ENCODE results near the gene SDR39U1.

The SDR39U1 gene

DNA sequence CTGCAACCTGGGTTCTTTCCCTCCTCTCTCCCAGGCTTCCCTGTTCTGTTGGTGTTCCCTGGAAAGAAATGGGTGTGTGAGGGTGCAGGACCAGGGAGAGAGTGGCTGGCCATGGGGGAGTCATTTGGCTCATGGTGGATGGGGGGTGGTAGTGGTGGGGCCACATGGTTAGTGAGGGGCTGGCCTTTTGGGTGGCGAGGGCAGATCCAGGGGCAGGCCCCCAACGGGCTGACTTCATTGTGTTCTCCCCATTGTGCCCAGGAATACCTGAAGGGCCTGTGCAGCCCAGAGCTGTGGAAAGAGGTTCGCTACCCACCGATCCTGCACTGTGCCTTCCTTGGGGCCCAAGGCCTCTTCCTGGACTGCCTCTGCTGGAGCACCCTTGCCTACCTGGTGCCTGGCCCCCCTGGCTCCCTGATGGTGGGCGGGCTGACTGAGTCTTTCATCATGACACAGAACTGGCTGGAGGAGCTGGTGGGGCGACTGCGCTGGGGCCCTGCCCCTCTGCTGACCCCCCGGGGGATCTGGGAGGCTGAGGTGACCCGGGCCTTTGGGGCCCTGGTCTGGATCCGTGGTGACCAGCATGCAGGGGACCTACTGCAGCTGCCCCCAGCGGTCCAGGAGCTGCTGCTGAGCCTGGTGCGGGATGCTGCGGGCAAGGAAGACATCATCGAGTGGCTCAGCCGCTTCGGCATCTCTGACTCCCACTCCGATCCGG is 34.8 kb downstream of the SDR39U1 start:
- DNase-seq (ENCODE audit: low read depth, low spot score) = no peak
- CTCF ChIA-PET = interaction anchor here (1.3 to 28.4 kb wide), 5 partner anchors 9 to 100 kb away, joined by 4 to 557 read pairs (median 6); partner anchors contain the start of genes ADCY4, CBLN3, CIDEB and KHNYN
- POLR2A ChIA-PET = interaction anchor here (1.6 kb wide), 1 partner anchor 11 kb away, joined by 4 read pairs; no protein-coding TSS in a partner anchor
- no peak overlapping the region for H3K4me3 ChIP-seq (ENCODE audit: low read depth, low read length)
- TF ChIP-seq, protein P1, sequence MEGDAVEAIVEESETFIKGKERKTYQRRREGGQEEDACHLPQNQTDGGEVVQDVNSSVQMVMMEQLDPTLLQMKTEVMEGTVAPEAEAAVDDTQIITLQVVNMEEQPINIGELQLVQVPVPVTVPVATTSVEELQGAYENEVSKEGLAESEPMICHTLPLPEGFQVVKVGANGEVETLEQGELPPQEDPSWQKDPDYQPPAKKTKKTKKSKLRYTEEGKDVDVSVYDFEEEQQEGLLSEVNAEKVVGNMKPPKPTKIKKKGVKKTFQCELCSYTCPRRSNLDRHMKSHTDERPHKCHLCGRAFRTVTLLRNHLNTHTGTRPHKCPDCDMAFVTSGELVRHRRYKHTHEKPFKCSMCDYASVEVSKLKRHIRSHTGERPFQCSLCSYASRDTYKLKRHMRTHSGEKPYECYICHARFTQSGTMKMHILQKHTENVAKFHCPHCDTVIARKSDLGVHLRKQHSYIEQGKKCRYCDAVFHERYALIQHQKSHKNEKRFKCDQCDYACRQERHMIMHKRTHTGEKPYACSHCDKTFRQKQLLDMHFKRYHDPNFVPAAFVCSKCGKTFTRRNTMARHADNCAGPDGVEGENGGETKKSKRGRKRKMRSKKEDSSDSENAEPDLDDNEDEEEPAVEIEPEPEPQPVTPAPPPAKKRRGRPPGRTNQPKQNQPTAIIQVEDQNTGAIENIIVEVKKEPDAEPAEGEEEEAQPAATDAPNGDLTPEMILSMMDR (IDR thresholded peaks at IDR 0.05; ENCODE audit: insufficient read depth, low read length, missing control alignments) = no peak

DNA sequence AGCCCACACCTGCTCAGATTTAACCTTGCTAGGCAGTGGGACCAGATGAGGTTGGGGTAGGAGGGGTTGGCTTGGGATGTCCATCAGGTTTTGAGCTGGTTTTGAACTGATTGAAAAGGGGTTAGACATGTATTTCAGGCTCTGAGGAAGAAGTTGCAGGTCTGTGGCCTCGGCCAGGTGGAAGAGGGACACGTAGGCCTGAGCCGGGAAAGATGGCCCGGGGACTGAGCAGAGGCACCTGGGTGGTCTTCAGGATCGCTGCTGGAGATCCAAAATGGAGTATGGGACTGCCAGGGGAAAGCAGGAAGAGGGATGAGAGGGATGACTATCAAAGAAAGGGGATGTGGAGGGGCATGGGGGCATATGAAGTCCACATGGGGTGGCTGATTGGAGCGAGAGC is 36.2 kb downstream of the SDR39U1 start:
- TF ChIP-seq, protein P1 (IDR thresholded peaks at IDR 0.05; ENCODE audit: insufficient read depth, low read length, missing control alignments) = no peak
- POLR2A ChIA-PET = no interaction called here
- CTCF ChIA-PET = interaction anchor here (1.1 to 28.4 kb wide), 7 partner anchors 18 to 98 kb away, joined by 3 to 557 read pairs (median 6); partner anchors contain the start of genes ADCY4, CBLN3, CIDEB and KHNYN
- DNase-seq (ENCODE audit: low read depth, low spot score) = no peak
- H3K4me3 ChIP-seq (ENCODE audit: low read depth, low read length) = no peak overlapping the region

DNA sequence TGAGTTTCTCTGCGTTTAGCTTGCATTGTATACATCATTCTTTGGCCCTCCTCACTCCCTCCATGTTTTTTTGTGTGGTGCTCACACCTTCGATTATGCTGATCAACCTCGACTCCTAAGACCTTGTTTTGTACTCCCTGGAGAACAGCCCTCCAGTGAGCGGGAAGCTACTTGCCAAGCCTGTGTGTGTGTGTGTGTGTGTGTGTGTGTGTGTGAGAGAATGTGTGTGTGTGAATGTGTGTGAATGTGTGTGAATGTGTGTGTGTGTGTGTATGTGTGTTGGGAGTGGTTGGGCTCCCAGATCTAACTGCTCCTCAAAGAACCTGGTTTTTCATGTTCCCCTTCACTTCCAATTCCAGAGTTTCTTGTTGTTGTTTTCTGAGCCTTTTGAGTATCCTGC is 37.8 kb downstream of the SDR39U1 start:
- POLR2A ChIA-PET = no interaction called here
- no peak overlapping the region for H3K4me3 ChIP-seq (ENCODE audit: low read depth, low read length)
- CTCF ChIA-PET = interaction anchor here (0.9 to 28.4 kb wide), 7 partner anchors 20 to 82 kb away, joined by 3 to 557 read pairs (median 5); partner anchors contain the start of genes ADCY4, CBLN3 and KHNYN
- DNase-seq (ENCODE audit: low read depth, low spot score) = no peak
- TF ChIP-seq, protein P1 (IDR thresholded peaks at IDR 0.05; ENCODE audit: insufficient read depth, low read length, missing control alignments) = no peak

DNA sequence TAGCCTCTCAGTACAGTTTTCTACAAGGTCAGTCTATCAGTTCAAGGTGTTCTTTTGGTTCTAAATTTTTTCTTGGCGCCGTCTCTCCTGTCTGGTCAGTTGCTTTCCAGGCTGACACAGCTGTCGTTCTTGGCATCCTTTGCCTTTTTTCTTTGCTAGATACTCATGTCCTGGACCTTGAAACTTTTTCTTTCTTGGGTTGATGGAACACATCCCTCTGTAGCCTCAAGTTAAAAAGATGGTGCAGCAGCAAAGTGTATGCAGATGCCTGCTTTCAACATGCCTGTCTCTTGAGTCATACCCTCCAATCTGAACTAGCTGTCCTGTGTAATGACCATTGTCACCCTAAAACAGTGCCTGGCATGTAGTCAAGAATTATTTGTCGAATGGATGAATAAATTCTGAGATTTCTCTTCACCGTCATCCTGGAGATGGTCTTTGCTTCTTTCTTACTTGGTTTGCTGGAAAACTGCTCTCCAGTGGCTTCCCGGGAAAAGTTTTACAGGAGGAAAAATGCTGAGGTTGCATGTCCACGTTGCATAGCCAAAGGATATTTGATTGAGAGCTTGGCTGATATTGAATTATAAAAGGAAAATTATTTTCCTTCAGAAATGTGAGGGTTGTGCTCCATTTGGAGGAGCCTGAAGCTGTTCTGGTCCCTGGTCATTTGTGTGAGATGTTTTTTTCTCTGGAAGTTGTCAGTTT is 39.1 kb downstream of the SDR39U1 start:
- no peak for DNase-seq (ENCODE audit: low read depth, low spot score)
- H3K4me3 ChIP-seq (ENCODE audit: low read depth, low read length) = no peak overlapping the region
- CTCF ChIA-PET = interaction anchor here (1.0 to 28.4 kb wide), 5 partner anchors 21 to 70 kb away, joined by 4 to 557 read pairs (median 7); partner anchors contain the start of genes CBLN3 and KHNYN
- TF ChIP-seq, protein P1 (IDR thresholded peaks at IDR 0.05; ENCODE audit: insufficient read depth, low read length, missing control alignments) = no peak
- POLR2A ChIA-PET = interaction anchor here (0.6 kb wide), 1 partner anchor 28 kb away, joined by 3 read pairs; no protein-coding TSS in a partner anchor

DNA sequence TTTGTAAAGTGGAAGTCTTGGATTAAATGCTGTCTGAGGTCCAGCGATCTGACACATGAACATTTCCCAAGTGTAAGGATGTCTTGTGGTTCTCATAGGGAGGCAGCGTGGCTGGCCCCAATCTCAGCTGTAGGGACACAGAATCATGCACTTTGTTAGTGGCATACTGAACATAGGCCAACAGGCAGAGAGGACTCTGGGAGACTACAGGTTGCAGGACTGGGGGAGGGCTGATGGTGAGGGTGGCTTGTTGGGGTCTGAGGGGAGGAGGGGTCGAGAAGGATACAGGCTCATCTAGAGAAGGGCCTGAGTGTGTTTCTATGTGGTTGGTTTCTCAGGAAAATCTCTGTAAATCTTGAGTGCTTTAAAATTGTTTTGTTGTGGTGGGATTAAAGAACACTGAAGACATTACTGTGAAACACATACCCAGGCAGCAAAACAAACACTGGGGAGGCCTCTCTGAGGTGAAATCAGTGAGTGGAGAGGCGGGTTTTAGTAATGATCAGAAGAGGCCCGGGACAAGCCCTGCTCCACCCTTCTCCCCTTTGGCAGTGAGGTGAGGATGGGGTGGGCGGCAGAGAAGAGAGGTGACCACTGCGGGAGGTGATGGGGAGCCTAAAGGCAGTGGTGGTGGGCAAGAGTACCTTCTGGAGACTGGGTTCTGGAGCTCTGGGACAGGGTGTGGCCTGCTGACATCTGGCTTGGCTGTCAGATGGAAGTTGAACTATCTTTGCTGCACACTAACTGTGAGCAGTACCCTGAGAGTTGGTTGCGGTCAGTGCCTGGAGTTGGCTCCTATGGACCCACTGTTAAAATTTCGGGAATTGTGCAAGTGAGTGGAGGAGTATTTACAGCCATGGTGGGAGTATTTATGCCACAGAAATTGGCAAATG is 40.5 kb downstream of the SDR39U1 start:
- no peak for DNase-seq (ENCODE audit: low read depth, low spot score)

More for the DNA sequence above, 40.5 kb downstream of the SDR39U1 start:
- POLR2A ChIA-PET = interaction anchor here (0.8 kb wide), 1 partner anchor 28 kb away, joined by 3 read pairs; the partner anchor contains the start of genes CBLN3 and KHNYN
- TF ChIP-seq, protein P1 (IDR thresholded peaks at IDR 0.05; ENCODE audit: insufficient read depth, low read length, missing control alignments) = no peak
- CTCF ChIA-PET = interaction anchor here (1.7 to 28.4 kb wide), 6 partner anchors 12 to 69 kb away, joined by 3 to 557 read pairs (median 7); partner anchors contain the start of genes CBLN3 and KHNYN
- H3K4me3 ChIP-seq (ENCODE audit: low read depth, low read length) = no peak overlapping the region

All from AG04449 (cell line).